ENCODE measurements around the gene RNF128.

RNF128 gene

GRCh38 chrX:106726485-106727437 lies at the start of gene RNF128:
Gene RNF128, plus strand, starts transcription at chrX:106726701. Its CDS starts 213 bp downstream, at chrX:106726914.
- DNase-seq = no peak

- no peak for DNase-seq
These were observed 45.8 kb upstream of the RNF128 start for GRCh38 chrX:106680716-106681115.

- DNase-seq = no peak
These were observed 42.3 kb upstream of the RNF128 start for GRCh38 chrX:106684207-106684606.

GRCh38 chrX:106692425-106693065 lies 34.0 kb upstream of the RNF128 start:
- DNase-seq = no peak

- no peak for DNase-seq
These were observed 30.0 kb upstream of the RNF128 start for GRCh38 chrX:106696502-106696901.

- no peak for DNase-seq
These were observed 27.8 kb upstream of the RNF128 start for GRCh38 chrX:106698693-106699092.

GRCh38 chrX:106702636-106703035 lies 23.9 kb upstream of the RNF128 start:
- DNase-seq = no peak

GRCh38 chrX:106706466-106706865 lies 20.0 kb upstream of the RNF128 start:
- DNase-seq = no peak

- no peak for DNase-seq
These were observed 18.6 kb upstream of the RNF128 start for GRCh38 chrX:106707771-106708454.

- DNase-seq = no peak
These were observed 15.7 kb upstream of the RNF128 start for GRCh38 chrX:106710771-106711170.

- no peak for DNase-seq
These were observed 15.1 kb upstream of the RNF128 start for GRCh38 chrX:106711375-106711774.

GRCh38 chrX:106716004-106716403 lies 10.5 kb upstream of the RNF128 start:
- DNase-seq = no peak

GRCh38 chrX:106716463-106716862 lies 10.0 kb upstream of the RNF128 start:
- no peak for DNase-seq

GRCh38 chrX:106718709-106719108 lies 7.8 kb upstream of the RNF128 start:
- no peak for DNase-seq

- no peak for DNase-seq
These were observed 570 bp upstream of the RNF128 start for GRCh38 chrX:106725931-106726330.

GRCh38 chrX:106728337-106728736 lies 1.8 kb downstream of the RNF128 start:
- no peak for DNase-seq

- no peak for DNase-seq
These were observed 3.9 kb downstream of the RNF128 start for GRCh38 chrX:106730401-106730800.

- DNase-seq = no peak
These were observed 5.1 kb downstream of the RNF128 start for GRCh38 chrX:106731590-106731989.

- no peak for DNase-seq
These were observed 8.3 kb downstream of the RNF128 start for GRCh38 chrX:106734827-106735226.

- no peak for DNase-seq
These were observed 13.8 kb downstream of the RNF128 start for GRCh38 chrX:106740193-106740780.

- DNase-seq = no peak
These were observed 15.7 kb downstream of the RNF128 start for GRCh38 chrX:106742193-106742592.

- DNase-seq = no peak
These were observed 16.3 kb downstream of the RNF128 start for GRCh38 chrX:106742805-106743204.

- no peak for DNase-seq
These were observed 21.9 kb downstream of the RNF128 start for GRCh38 chrX:106748377-106748776.

All from bone marrow (tissue), 2 donors.